GM19035 (cell line): ENCODE measurements around the gene KRTAP10-8.
"Not testable (repeated sequence)": the region's sequence is repeated elsewhere in the genome, so short reads cannot be mapped to it uniquely, and the experiment has no call there.

ENCODE experiments used
- ATAC-seq: cut with Tn5 transposase; IDR thresholded peaks from one replicate; pipeline ENCODE4 v1.9.1; 2021; ENCODE audit not compliant: unreplicated experiment

The KRTAP10-8 gene

DNA sequence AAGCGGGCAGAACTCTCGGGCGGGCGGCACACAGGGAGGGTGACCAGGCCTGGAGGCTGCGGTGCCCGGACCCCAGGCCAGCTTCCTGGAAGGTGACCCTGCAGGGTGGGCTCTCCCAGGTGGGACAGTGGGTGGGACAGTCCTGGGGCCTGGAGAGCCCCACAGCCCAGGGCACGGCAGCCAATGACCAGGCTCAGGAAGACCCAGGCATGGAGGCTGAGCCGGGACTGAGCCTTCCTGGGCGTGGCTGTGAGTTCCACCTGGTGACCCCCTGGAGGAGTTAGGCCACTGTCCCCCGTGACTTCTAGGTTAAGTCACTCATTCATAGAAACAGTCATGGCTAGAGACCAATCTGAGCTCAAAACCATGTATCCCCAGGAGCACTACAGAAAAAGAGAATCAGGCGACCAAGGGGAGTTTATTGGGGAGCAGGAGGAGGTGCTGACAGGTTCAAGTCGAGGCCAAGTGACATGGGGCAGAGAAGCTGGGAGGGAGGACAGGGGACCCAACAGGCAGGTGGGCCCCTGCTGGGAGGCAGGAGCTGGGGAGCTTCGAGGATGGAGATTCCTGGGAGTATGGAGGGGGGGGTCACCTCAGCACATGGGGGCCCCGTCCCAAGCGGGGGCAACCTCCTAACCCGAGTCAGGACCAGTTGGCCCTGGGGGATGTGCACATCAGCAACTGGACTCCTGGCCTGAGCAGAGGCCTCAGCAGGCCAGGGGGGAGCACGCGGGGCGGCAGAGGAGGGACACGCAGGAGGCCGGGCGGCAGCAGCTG is 32.6 kb upstream of the KRTAP10-8 start:
- no peak for ATAC-seq

DNA sequence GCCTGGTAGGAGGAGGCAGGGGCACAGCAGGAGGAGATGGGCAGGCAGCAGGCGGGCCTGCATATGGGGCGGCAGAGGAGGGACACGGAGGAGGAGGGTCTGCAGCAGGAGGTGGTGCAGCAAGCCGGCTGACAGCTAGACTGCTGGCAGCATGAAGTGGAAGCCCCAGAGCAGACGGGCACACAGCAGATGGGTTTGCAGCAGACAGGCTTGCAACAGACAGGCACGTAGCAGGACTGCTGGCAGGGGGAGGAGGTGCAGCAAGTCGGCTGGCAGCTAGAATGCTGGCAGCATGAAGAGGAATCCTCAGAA is 32.1 kb upstream of the KRTAP10-8 start:
- no peak for ATAC-seq

DNA sequence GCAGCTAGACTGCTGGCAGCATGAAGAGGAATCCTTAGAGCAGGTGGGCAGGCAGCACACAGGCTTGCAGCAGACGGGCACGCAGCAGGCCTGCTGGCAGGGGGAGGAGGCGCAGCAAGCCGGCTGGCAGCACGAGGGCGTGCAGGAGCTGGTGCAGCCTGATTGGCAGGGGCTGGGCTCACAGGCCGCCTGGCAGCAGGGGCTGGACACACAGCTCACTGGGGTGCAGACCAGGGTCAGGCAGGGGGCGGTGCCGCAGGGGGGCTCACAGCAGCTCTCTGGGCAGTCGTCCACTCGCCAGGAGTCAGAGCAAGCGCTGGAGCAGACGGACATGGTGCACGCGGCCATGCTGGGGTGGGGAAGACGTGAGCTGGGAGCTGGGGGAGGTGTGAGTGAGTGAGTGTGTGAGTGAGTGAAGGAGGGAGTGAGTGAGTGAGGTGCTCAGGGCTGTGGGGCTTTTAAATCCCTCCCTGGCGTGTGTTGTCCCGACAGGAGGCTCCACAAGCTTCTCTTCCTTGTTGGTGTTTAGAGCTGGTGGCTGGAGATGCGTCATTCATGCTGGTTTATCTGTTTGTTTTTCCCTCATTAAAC is 31.6 kb upstream of the KRTAP10-8 start, which contains the start of gene KRTAP10-5:
KRTAP10-5 (minus strand) TSS at position 374 of the 591 bp plus-strand sequence; CDS start at position 348, 26 bp downstream.
- ATAC-seq: not testable (repeated sequence)

DNA sequence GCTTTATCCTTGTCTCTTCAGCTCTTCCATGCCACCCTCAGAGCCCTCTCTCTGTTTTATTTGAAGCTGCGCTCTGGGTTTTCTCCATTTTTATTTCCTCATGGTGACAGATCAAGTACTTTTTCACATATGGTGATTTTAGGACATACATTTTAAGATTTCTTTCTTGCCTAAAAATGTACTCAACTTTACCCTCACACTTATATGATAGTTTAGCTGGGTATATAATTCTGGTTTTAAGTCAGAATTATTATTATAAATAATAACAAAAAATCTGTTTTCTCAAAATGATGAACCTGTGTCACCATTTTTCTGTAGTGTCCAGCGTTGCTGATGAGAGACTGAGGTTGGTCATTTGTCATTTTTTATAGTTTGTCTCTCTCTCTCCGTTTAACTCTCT is 30.7 kb upstream of the KRTAP10-8 start:
- ATAC-seq: no peak

DNA sequence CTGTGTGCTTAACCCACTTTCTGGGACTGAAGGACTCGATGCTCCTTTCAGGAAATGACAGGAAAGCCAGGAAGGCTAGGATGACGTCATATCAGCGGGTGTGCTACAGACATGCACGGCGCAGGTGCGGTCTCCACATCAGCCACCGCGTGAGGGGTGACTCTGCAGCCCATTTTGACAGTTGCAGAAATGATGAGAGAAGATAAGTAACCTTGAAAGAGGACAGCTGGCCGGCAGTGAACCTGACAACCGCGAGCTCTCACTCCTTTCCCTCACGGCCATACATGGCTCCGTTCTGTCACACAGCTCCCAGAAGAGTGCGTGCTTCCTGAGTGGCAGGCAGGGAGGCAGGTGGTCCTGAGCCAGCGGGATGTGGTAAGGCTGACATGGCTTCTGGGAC is 29.8 kb upstream of the KRTAP10-8 start:
- ATAC-seq: no peak

DNA sequence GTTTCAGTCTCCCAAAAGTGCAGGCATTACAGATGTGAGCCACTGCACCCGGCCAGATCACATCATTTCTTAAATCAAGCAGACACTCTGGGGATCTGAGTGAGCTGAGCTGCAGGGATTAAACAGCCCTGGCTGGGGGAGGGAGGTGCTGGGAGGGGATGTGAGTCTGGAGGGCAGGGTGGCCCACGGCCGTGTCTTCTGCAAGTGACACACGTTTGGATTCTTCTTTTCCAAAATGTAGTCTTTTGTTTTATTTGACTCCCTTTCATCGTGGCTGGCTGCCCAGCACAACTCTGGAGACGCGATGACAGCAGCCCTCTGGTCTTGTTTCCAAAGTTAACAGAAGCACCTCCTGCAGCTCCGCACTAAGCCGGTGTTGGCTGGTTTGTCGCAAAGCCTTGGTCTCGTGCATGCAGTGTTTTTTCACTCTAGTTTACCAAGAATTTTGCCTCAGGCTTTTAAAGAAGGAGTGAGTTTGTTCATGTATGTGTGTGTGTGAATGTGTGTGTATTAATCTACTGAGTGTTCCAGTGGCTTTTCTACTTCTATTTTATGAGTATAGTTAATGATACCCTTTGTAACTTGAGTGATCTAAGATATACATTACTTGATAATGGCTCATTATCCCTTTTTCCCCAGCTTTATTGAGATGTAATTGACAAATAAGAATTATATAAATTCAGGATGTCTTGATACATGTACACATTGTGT is 28.6 kb upstream of the KRTAP10-8 start:
- ATAC-seq: no peak

DNA sequence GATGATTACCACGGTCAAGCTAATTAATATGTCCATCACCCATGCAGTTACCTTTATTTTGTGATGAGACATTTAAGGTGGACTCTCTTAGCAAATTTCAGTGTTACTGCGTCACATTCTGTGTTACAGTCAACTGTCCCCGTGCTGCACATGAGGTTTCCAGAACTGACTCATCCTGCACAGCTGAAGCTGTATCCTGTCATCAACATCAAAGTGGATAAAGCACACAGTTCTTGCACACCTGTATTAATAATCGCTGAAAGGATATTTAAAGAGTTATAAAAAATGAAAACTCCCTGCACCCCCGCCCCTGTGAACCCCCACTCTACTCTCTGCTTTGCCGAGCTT is 28.1 kb upstream of the KRTAP10-8 start:
- no peak for ATAC-seq

DNA sequence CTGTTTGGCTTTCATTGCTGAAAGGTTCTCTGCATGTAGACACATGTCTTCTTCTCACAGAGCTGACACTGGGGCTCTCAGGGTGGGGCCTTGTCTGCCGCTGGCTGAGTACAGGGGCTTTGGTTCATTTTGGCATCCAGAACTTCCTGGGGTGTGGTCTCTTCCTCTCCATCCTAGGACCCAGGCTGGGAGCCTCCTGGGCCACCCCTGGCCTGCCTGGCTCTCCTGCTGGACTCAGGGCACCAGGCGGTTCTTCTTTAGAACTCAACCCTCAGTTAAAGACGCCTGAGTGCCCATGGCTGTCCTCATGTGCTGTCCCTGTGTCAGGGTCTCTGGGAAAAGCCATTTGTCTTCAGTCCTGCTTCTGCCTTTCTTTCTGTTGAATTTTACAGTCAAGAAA is 26.0 kb upstream of the KRTAP10-8 start:
- ATAC-seq: no peak

DNA sequence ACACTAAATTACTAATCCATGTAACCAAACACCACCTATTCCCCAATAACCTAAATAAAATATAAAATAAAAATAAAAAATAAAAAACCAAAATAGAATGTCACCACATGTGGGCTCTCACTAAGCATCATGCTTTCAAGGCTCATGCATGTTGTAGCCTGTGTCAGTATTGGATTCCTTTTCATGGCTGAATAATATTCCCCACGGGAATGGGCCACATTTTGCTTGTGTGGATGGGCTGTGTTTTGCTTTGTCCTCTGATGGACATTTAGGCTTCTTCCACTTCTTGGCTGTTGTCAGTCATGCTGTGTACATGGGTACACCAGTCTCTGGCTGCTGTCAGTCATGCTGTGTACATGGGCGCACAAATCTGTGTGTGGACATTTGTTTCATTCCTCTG is 22.8 kb upstream of the KRTAP10-8 start:
- no peak for ATAC-seq

DNA sequence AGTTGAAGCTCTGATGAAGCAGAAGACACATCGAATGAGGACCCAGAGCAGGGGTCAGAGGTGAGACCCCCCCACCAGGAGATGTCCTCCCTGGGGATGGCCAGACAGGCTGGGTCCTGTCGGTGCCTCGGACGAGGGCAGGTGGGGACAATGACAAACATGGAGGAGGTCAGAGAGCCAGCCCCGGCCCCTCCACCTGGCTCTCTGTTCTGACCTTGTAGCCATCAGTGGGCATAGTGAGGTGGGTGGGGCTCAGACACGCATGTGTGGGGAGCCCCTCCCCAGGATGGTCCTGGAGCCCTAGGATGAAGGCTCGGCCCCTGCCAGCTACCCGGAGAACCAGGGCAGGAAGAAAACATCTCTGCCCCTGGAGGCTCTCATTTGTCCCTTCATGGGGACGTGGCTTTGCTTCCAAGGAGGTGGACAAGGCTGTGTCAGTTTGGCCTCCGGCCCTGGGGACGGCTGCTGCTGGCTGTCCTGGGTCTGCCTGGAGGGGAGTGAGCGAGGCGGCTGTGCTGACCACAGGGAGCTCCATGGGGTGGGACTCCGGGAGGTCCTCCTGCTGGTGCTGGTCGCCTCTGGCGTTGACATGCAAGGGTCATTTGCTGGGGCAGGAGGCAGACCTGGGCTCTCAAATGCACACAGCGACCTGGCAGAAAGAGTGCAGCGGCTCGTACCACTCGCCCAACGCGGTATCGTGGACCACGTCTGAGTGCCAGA is 22.1 kb upstream of the KRTAP10-8 start:
- no peak for ATAC-seq

DNA sequence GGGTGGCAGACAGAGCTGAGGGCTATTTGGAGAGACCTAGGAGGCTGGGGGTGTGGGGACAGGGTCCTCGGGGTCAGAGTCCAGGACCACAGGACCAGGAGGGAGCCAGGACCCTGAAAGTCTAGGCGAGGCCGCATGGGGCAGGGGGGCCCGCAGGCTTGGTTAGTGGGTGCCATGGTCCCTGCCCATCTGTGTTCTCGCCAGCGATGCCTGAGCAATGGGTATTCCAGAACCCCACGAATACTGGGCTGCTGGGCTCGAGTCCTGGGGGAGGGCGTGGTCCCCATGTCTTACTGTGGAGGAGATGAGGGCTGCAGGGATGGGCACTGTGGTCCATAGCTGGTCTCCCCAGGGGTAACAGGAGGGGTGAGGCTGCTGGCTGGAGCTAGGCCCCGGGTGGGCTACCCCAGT is 21.6 kb upstream of the KRTAP10-8 start:
- ATAC-seq: no peak

DNA sequence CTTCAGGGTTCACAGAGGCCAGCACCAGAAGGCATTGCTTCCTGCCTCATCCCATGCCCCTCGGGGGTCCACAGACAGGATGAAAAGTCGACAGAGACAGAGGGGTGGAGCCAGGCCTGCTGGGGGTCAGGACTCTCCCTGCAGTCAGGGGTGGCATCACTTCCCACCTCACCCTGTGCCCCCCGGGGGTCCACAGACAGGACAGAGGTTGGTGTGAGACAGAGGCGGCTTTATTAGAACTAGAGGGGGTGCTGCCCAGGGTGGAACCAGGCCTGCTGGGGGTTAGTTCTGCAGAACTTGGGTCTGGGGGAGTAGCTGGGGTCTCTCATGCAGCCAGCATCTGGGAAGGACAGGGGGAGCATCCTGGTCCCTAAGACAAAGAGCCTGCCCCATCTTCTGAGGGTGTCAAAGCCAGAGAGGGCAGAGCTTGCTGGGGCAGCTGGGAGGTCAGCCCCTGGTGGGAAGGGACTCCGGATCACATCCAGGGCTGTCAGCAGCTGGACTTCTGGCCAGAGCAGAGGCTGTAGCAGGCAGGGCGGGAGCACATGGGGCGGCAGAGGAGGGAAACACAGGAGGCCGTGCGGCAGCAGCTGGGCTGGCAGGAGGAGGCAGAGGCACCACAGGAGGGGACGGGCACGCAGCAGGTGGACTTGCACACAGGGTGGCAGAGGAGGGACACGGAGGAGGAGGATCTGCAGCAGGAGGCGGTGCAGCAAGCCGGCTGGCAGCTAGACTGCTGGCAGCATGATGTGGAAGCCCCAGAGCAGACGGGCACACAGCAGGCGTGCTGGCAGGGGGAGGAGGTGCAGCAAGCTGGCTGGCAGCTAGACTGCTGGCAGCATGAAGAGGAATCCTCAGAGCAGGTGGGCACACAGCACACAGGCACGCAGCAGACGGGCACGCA is 20.7 kb upstream of the KRTAP10-8 start:
- ATAC-seq: not testable (repeated sequence)

DNA sequence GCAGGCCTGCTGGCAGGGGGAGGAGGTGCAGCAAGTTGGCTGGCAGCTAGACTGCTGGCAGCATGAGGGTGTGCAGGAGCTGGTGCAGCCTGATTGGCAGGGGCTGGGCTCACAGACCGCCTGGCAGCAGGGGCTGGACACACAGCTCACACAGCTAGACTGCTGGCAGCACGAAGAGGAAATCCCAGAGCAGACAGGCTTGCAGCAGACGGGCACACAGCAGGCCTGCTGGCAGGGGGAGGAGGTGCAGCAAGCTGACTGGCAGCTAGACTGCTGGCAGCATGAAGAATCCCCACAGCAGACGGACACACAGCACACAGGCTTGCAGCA is 20.1 kb upstream of the KRTAP10-8 start:
- ATAC-seq: not testable (repeated sequence)

DNA sequence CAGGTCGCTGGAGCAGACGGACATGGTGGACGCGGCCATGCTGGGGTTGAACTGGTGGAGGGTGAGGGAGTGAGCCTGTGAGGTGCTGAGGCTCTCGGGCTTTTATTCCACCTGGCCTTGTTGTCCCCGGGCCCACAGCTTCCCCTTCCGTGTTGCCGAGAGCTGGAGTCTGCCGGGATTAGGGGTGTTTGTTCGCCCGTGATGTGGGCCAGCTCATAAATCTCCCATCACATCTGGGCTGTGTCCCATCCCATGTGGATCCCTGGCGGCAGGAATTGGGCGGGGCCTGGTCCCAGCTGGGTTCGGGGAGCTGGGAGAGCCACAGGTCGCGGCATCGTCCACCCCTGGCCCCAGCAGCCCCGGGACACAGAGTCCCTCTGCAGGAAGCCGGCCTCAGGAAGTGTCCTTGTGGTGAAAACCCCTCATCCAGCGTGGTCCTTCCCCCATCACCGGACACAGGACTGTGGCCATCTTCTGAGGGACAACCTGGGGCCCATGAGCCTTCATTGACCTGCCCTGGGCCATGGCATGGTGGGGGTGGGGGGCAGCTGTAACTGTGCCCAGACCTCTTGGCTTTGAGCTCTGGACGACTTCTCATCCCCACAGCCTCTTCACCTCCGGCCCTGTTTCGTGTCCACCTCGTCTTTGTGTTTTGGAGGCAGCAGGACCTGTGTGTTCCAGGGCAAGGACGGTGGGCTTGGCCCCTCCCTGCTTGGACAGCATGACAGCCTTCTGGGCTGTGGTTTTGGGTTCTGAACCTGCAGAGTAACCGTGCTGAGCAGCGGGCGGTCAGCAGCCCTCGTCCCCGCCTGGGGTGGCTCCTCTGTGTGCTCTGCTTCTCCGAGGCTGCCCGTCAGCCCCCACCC is 19.2 kb upstream of the KRTAP10-8 start, which contains the start of gene KRTAP10-6:
KRTAP10-6 (minus strand) TSS at position 60 of the 866 bp plus-strand sequence; CDS start at position 39, 21 bp downstream.
- ATAC-seq: no peak

DNA sequence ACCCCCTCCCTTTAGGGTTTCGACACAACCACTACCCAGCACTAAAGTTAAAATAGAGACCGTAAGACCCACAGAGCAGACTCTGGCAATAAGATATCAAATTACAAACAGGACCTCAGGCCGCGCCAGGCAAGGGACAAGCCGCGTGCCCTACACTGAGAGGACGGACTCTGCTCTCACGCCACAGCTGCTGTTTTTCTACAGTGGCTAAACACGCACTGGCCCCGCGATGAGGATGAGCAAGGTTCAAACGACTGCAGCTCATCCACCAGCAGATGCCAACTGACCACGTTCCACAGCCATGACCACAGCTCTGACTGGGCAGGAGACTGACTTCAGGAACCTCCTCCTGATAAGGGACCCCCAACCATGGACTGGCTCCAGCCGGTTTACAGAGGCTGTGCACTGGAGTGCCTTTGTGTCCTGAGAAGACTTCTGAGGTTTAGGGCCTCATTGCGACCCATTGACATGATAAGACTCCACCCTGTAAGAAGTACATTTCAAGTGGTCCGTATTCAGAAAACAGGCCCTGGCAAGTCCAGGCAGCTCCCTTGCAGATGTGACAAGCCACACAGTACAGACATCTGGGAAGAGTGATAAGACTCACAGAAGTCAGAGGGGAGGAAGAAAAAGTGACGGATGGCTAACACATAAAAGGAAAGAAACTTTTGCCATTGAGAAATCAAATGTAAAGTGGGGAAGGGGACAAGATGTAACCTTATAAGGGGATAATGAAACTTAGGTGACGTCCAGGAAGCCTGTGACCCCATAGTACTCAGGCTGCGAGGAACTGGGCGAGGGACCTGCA is 18.1 kb upstream of the KRTAP10-8 start:
- ATAC-seq: no peak

DNA sequence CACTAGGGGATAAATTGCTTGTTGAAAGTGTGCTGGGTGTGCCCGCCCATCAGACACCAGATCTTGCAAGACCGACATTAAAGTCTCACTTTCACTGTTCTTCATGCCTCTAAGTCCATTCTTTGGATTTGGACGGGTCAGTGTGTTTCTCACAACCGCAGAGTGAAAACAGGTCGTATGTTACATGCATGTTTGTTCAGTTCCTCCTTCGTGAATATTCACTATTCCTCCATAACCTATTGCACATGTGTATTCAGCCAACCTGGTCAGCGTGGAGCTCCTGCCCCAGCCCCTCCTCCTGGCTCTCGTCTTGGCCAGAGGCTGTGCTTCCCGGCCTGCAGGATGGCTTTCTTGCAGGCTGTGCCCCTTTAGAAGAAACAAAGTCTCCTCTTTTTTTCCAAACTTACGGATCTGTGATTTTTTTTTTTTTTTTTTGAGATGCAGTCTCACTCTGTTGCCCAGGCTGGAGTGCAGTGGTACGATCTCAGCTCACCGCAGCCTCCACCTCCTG is 17.4 kb upstream of the KRTAP10-8 start:
- ATAC-seq: no peak

DNA sequence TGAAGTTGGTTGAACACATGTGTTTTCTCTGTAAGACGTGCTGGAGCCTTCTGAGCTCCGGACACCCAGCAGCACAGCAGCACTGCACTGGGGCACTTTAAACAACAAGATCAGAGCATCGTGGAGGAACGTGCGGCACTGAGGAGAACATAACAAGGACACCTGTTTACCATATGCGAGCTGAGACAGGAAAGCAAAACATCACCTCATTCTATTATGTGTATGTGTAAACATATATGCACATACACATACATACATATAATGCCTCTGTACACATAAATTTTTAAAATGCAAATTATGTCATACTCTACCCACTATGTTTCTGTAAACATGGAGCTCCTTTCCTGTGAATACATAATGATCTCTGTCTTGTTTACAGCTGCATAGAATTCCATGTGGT is 16.4 kb upstream of the KRTAP10-8 start:
- ATAC-seq: no peak

DNA sequence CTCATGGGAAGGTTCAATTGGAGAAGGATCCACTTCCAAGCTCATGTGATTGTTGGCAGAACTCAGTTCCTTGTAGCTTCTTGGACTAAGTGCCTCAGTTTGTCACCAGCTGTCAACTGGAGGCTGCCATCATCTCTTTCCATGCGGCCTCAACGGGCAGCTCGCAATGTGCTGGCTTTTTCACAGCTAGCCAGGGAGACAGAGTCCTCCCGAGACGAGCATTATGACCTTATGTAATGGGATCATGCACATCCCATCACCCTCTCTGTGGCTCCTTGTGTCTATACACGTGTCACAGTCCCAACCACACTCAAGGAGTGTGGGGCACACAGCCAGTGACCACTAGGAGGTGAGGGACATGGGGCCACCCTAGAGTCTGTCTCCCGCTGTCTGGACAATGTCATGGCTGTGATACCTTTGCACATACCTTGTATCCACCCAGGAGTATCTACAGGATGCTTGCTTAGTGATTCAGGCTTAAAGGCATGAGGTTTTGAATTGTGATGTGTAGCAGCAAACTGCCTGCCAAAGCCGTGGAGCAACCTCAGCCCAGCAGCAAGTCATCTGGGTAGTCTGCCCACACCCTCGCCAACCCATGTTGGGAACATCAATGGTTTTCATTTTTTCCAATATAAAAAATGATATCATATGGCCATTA is 15.7 kb upstream of the KRTAP10-8 start:
- ATAC-seq: no peak
